Measurements from ENCODE around the gene FADS1. TPM values are rescaled to one million over a fixed set of nuclear protein-coding genes. Genes with fewer than 3 reads are reported as not detected.

FADS1 gene
- total and polyA plus RNA-seq, 8 donors = 21.5 to 161 (median 36.1) TPM

GRCh38 chr11:61769946-61770683 lies 46.7 kb downstream of the FADS1 start:
- intact Hi-C loops (cut with DNase I) = no loop called here
- Histone ChIP-seq H3K36me3 (no peaks in the 10 kb centered on the region), H3K27ac (no peak overlapping the region), H3K9me3 (no peaks in the 10 kb centered on the region), H3K4me3 (no peak overlapping the region), H3K4me1 (peaks cover 0 to 10% of the 10 kb centered on the region in 2 donors), H3K27me3 (peaks cover 0 to 3% of the 10 kb centered on the region in 2 donors)
- DNase-seq (no peak), ATAC-seq (no peak)
- TF ChIP-seq, protein P1, sequence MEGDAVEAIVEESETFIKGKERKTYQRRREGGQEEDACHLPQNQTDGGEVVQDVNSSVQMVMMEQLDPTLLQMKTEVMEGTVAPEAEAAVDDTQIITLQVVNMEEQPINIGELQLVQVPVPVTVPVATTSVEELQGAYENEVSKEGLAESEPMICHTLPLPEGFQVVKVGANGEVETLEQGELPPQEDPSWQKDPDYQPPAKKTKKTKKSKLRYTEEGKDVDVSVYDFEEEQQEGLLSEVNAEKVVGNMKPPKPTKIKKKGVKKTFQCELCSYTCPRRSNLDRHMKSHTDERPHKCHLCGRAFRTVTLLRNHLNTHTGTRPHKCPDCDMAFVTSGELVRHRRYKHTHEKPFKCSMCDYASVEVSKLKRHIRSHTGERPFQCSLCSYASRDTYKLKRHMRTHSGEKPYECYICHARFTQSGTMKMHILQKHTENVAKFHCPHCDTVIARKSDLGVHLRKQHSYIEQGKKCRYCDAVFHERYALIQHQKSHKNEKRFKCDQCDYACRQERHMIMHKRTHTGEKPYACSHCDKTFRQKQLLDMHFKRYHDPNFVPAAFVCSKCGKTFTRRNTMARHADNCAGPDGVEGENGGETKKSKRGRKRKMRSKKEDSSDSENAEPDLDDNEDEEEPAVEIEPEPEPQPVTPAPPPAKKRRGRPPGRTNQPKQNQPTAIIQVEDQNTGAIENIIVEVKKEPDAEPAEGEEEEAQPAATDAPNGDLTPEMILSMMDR (IDR thresholded peaks at IDR 0.05) = no peak

- no peak overlapping the region for H3K27ac ChIP-seq
- peak in 3 of 4 donors; percentile 18 to 80 (median 44) for DNase-seq
- peaks cover 0 to 11% of the 10 kb centered on the region in 2 donors for H3K27me3 ChIP-seq
- TF ChIP-seq, protein P1 (IDR thresholded peaks at IDR 0.05) = no peak
- intact Hi-C loops (cut with DNase I) = no loop called here
- peaks cover 0 to 10% of the 10 kb centered on the region in 2 donors for H3K4me1 ChIP-seq
- H3K4me3 ChIP-seq = no peak overlapping the region
- no peaks in the 10 kb centered on the region for H3K9me3 ChIP-seq
- no peaks in the 10 kb centered on the region for H3K36me3 ChIP-seq
- ATAC-seq = peak; percentile 42
Measured at GRCh38 chr11:61769169-61769920, 47.5 kb downstream of the FADS1 start.

- H3K9me3 ChIP-seq = no peaks in the 10 kb centered on the region
- no peak for ATAC-seq
Measured at GRCh38 chr11:61768376-61769076, 48.3 kb downstream of the FADS1 start.

DNA sequence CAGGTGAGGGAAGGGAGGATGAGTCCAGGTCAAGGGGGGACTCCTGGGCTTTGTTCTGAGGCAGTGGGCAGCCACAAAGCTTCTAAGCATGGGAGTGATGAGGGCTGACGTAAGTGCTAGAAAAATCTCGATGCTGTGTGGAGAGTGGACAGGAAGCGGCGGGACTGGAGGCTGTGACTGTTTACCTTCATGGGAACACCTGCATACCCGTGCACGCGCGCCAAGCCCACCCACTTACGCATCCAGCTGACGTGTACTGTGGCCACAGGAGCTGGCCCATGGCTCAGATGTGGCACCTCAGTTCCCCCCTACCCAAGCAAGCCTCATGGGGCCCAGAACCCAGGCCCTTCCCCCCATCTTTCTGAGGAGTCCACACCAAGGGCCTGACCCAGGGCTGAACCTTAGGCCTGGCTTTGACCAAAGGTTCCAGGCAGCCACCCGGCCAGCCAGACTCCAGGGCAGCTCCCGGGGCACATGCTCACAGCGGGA lies 50.4 kb downstream of the FADS1 start:
- H3K9me3 ChIP-seq = no peaks in the 10 kb centered on the region
- no peak overlapping the region for H3K4me3 ChIP-seq
- DNase-seq (peak in 1 of 4 donors; percentile 22), ATAC-seq (peak; percentile 8)
- TF ChIP-seq, protein P1 (IDR thresholded peaks at IDR 0.05) = no peak
- H3K4me1 ChIP-seq = no peaks in the 10 kb centered on the region
- intact Hi-C loops (cut with DNase I) = no loop called here
- peaks cover 0 to 39% of the 10 kb centered on the region in 2 donors for H3K27me3 ChIP-seq
- no peaks in the 10 kb centered on the region for H3K36me3 ChIP-seq
- H3K27ac ChIP-seq = no peak overlapping the region

More at GRCh38 chr11:61768376-61769076, 48.3 kb downstream of the FADS1 start:
- Histone ChIP-seq H3K4me3 (no peak overlapping the region), H3K4me1 (peaks cover 0 to 10% of the 10 kb centered on the region in 2 donors), H3K27ac (no peak overlapping the region), H3K27me3 (peaks cover 0 to 19% of the 10 kb centered on the region in 2 donors), H3K36me3 (no peaks in the 10 kb centered on the region)
- TF ChIP-seq, protein P1 (IDR thresholded peaks at IDR 0.05) = no peak
- DNase-seq = no peak
- intact Hi-C loops (cut with DNase I) = no loop called here

Data from left lung (tissue), 10 donors.